Skeletal muscle satellite cell (primary cell): ENCODE measurements around the gene ACTN1.

Experiments used
- H3K27me3 ChIP-seq: 2 replicates; pipeline ENCODE4 v1.7.0; 2013; ENCODE audit warnings: low read length; ENCODE audit not compliant: control insufficient read depth, insufficient read depth
- H3K36me3 ChIP-seq: 2 replicates; pipeline ENCODE4 v1.7.0; 2013; ENCODE audit warnings: mild to moderate bottlenecking, control low read depth, low read length; ENCODE audit not compliant: insufficient read depth
- H3K4me1 ChIP-seq: 2 replicates; pipeline ENCODE4 v1.7.0; 2013; ENCODE audit warnings: low read length; ENCODE audit not compliant: control insufficient read depth, insufficient read depth
- H3K4me2 ChIP-seq: 2 replicates; pipeline ENCODE4 v1.7.0; 2013; ENCODE audit warnings: mild to moderate bottlenecking, low read length
- H3K4me3 ChIP-seq: 2 replicates; pipeline ENCODE4 v1.7.0; 2013; ENCODE audit warnings: low read length
- H3K9ac ChIP-seq: 2 replicates; pipeline ENCODE4 v1.7.0; 2013; ENCODE audit warnings: mild to moderate bottlenecking, low read depth, low read length, moderate library complexity
- H3K9me3 ChIP-seq: replicated peaks from 2 replicates; pipeline ENCODE4 v1.7.0; 2013; ENCODE audit warnings: mild to moderate bottlenecking, control low read depth, low read length

Gene ACTN1

DNA sequence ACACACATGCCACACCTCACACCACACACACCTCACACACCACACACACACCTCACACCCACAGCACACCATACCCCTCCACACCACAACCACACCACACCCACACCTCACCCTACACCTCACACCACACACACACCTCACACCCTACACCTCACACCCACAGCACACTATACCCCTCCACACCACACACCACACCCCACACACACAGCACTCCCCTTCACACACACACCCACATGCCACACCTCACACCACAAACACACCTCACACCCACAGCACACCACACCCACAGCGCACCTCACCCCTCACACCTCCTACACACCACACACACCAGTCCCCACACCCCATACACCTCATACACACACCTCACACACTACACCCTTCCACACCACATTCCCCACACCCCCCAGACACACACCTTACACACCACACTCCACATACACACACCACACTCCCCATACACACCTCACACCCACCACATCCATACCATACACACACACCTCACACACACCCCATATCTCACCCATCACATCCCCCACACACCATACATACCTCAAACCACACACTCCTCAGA is 80.0 kb downstream of the ACTN1 start:
- Histone ChIP-seq H3K4me3 (no peak overlapping the region), H3K9ac (no peak overlapping the region), H3K4me1 (peaks cover 20% of the 10 kb centered on the region), H3K4me2 (no peak overlapping the region), H3K27me3 (no peaks in the 10 kb centered on the region), H3K9me3 (no peaks in the 10 kb centered on the region), H3K36me3 (peaks cover 90% of the 10 kb centered on the region)

DNA sequence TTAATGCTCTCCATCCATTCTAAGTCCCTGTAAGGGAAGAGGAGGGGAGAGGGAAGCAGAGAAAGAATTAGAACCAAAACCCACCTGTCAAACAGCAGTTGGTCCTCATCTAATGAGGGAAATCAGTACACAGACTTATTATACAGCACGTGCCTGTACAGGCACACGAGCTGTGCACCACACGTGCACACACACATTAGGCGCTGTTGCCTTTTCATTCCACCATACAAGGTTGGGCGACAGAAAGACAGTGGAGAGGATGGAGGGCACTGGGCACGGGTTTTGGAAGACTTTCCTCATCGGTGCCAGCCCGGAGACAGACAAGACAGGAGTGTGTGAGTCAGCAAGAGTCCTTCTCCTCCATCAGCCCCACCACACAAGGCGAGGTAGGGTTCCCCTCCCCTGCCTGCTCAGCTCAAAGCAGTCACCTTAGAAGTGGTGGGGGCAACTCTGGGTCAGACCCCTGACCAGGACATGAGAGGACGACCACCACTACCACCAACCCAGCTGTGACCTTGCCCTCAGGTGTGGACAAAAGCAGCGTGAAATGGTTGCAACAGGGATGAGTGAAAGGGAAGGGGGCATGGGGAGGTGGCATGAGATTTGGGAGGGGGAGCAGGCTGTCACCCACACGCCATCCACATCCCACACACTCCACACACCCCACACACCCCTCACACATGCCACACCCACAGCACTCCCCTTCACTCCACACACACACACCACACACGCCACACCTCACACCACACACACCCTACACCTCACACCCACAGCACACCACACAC is 80.7 kb downstream of the ACTN1 start:
- peaks cover 90% of the 10 kb centered on the region for H3K36me3 ChIP-seq
- H3K9me3 ChIP-seq = no peaks in the 10 kb centered on the region
- H3K4me2 ChIP-seq = no peak overlapping the region
- peaks cover 27% of the 10 kb centered on the region for H3K4me1 ChIP-seq
- H3K9ac ChIP-seq = no peak overlapping the region
- no peaks in the 10 kb centered on the region for H3K27me3 ChIP-seq
- no peak overlapping the region for H3K4me3 ChIP-seq

DNA sequence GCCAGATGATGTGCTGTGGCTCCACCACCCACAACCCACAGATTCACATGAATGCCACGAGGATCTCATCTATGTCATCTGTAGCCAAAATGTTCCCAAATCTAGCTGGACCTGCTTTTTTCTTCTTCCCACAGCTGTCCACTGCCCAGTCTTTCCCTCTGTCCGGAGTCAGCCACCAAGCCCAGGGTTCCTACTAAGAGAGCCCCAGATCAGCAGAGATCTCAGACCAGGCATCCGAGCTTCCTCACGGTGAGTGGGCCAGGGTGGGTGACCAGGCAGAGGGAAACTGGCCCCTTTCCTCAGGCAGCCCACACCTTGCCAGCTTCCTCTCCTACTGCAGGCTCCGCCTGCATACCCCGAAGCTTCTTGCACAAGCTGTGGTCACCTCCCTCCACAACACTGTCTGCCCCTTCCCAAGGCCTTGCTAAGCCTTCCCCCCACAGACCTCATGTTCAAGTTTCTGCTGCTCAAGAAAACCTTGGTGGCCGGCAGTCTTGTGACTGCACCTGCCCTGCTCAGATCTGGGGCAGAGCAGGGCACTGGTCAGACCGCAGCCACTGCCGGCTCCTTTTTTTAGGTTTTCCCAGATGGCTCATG is 81.4 kb downstream of the ACTN1 start:
- no peak overlapping the region for H3K9ac ChIP-seq
- peaks cover 34% of the 10 kb centered on the region for H3K4me1 ChIP-seq
- H3K9me3 ChIP-seq = no peaks in the 10 kb centered on the region
- no peaks in the 10 kb centered on the region for H3K27me3 ChIP-seq
- H3K36me3 ChIP-seq = peaks cover 91% of the 10 kb centered on the region
- no peak overlapping the region for H3K4me3 ChIP-seq
- H3K4me2 ChIP-seq = no peak overlapping the region

DNA sequence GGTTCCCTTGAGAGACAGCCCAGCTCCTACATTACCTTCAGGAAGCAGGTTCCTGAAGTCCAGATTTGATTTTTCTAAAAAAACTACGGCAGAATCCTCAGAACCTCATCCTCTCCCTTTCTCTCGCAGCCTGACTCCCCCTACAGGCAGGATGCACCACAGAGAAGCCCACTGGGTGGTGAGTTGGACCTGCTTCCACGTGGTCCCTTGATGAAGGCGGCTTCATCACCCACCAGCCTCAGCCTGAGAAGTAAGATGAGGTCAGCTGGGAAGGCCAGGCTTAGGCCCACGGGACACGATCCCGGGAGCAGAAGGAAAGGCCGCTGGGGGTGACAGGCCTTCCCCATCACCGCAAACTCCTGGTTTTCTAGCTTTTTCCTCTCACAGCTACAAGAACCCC is 83.0 kb downstream of the ACTN1 start:
- Histone ChIP-seq H3K4me2 (no peak overlapping the region), H3K27me3 (no peaks in the 10 kb centered on the region), H3K4me1 (peaks cover 38% of the 10 kb centered on the region), H3K4me3 (no peak overlapping the region), H3K36me3 (peaks cover 92% of the 10 kb centered on the region), H3K9me3 (no peaks in the 10 kb centered on the region), H3K9ac (no peak overlapping the region)

DNA sequence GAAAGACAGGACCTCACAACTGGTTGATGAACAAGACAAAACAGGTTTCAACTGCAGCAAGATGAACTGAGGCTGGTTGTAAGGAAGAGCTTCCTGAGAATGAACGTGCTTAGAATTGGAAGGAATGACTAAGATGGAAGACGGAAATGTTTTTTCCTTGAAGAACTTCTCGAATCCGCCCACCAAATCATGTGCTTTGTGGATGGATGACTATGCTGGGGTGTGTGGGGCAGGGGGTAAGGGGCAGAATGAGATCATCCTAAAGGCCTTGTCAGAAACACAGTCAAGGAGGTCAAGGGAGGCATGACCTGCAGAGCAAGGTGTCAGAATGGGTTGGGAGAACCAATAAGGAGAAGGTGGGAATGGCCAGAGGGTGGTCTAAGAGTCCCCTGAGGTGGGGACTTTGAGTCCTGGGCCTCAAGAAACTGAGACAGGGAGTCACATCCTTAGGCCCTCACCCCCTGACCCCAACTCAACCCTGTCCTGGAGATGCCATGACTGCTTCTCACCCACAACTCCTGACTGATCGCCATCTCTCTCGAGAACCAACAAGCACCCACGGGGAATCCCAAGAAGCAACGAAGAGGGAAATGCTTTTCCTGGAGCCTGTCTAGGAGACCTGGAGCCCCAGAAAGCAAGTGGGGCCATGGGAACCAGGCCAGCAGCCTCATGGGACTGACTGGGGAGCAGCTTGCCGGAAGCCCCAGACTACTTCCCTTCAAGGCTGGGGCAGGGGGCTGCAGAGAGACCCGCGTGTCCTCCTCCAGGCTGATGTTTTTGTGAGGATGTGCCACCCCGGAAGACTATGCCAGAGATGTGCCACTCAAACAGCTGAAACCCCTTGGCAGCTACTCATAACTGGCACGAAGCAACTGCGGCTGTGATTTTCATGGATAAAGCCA is 84.0 kb downstream of the ACTN1 start:
- peaks cover 38% of the 10 kb centered on the region for H3K4me1 ChIP-seq
- peaks cover 94% of the 10 kb centered on the region for H3K36me3 ChIP-seq
- no peaks in the 10 kb centered on the region for H3K27me3 ChIP-seq
- no peaks in the 10 kb centered on the region for H3K9me3 ChIP-seq
- no peak overlapping the region for H3K9ac ChIP-seq
- no peak overlapping the region for H3K4me3 ChIP-seq
- H3K4me2 ChIP-seq = no peak overlapping the region

DNA sequence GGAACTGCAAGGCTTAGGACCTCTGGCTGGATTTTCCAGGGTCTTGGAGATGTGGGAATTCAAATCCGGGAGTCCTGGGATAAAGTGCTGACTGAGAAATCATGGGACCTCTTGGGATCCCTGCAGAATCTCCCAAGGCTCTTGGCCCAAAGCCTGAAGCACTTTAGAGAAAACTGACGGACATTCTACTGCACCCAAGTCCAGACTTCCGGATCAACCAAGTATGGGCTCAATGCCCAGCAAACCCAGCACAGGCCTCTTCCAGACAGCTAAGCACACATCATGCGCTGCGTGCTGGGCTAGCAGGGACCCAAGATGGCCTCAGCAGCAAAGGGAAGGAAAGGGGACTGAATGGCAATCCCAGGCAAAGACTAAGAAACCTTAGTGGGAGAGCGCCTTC is 85.0 kb downstream of the ACTN1 start:
- peaks cover 94% of the 10 kb centered on the region for H3K36me3 ChIP-seq
- no peak overlapping the region for H3K4me3 ChIP-seq
- no peak overlapping the region for H3K9ac ChIP-seq
- peaks cover 38% of the 10 kb centered on the region for H3K4me1 ChIP-seq
- H3K27me3 ChIP-seq = no peaks in the 10 kb centered on the region
- no peak overlapping the region for H3K4me2 ChIP-seq
- no peaks in the 10 kb centered on the region for H3K9me3 ChIP-seq

DNA sequence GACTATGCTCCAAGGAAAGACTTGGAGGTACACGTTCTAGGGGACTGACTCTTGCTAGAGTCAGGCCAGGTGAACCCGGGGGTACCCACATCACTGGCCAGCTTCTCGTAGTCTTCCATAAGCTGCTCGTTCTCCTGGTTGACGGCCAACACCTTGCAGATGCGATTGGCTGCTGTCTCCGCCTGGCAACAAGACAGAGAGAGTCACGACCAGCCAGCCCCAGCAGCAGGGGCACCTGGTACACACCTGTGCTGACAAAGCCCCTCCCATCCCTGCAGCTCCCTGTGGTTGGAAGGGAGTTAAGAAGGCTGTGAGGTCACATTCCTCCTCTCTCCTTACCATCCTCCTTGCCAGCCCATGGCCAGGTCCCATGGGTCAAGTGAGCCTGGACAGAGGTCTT is 85.5 kb downstream of the ACTN1 start:
- H3K9me3 ChIP-seq = no peaks in the 10 kb centered on the region
- peaks cover 95% of the 10 kb centered on the region for H3K36me3 ChIP-seq
- no peaks in the 10 kb centered on the region for H3K27me3 ChIP-seq
- peaks cover 38% of the 10 kb centered on the region for H3K4me1 ChIP-seq
- no peak overlapping the region for H3K9ac ChIP-seq
- H3K4me3 ChIP-seq = no peak overlapping the region
- no peak overlapping the region for H3K4me2 ChIP-seq

DNA sequence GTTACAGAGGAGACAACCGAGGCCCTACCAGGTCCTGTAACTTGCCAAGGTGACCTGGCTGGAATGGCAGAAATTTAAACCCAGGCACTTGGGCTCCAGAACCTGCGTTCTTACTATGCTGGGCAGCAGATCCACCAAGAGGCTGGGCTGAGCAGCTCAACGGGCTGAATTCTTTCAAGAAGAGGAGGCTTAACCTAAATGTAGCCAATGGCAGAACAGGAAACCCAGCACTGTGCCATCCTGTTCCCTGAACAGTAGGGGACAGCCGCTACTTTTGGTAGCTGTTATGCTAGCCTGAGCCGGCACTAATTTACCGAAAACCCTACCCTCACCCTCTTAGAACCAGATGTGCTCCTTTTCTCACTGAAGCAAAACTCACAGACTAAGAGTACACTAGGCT is 86.1 kb downstream of the ACTN1 start:
- Histone ChIP-seq H3K4me3 (no peak overlapping the region), H3K9ac (no peak overlapping the region), H3K4me2 (no peak overlapping the region), H3K27me3 (no peaks in the 10 kb centered on the region), H3K4me1 (peaks cover 38% of the 10 kb centered on the region), H3K36me3 (peaks cover 96% of the 10 kb centered on the region), H3K9me3 (no peaks in the 10 kb centered on the region)

DNA sequence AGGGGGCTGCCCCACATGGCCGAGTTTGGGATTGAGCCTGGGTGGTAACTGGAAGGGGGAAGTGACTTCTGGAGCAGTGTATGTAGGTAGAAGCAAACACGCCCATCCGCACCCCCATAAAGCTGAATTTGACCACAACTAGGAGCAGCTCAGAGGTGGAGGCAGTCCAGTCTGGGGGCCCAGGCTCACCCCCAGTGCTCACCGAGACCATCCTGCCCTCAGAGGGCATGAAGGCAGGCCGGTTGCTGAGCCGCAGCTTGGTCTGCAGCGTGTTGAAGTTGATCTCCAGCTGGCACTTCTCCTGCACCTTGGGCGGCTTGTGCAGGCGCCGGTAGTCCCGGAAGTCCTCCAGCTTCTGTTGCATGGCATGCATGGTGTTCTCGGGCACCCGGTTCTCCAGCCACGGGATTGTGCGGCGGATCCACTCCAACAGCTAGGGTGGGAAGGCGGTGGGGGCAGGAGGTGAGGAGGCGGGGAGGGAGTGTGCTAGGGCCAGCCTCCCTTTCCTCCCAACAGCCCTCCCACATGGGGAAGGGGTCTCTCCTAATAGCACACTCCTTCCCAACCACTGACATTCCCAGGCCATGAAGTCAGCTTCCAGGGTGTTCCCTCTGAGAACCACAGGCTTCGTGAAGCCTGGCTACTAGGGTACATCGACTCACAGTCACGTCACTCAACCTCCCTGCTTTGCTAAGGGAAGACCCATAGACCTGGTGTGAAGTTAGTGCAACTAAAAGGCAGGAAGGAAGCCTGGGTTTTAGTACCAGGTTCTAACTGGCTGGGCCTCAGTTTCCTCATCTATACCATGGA is 87.0 kb downstream of the ACTN1 start:
- Histone ChIP-seq H3K9ac (no peak overlapping the region), H3K4me2 (no peak overlapping the region), H3K36me3 (peaks cover 92% of the 10 kb centered on the region), H3K4me1 (peaks cover 38% of the 10 kb centered on the region), H3K9me3 (no peaks in the 10 kb centered on the region), H3K4me3 (no peak overlapping the region), H3K27me3 (no peaks in the 10 kb centered on the region)

DNA sequence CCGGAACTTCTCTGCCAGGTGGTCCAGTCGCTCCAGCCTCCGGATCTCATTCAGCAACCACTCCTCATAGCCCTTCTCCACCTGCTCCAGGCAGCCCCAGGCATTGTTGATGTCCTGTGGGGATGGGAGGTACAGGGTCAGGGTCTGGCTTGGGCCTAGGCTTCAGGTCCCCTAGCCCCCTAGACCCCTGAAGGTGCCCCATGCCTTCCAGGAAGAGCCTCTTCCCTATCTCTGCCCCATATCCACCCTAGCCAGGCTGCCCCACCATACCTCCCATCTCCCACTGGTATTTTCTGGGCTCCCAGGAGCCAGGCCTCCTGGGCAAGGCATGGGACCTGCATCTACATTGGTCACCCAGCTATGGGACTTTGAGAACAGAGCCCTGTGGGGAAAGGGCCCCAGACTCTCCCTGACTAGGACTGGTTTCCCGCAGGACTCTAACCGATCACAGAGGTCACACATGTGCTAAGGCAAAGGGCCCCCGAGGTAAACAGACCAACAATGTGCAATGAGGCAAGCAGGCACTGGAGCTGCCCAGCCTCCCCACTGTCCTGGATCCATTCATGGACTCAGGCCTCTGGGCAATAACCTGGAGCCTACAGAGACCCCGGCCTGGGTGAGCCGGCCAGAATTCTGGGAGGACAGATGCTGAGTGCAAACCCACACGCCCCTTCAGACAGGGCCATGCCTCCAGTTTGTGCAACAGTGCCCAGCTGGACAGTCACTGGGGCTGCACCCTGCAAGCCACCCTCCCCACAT is 88.8 kb downstream of the ACTN1 start:
- Histone ChIP-seq H3K27me3 (no peaks in the 10 kb centered on the region), H3K4me3 (no peak overlapping the region), H3K4me2 (no peak overlapping the region), H3K9ac (no peak overlapping the region), H3K4me1 (peaks cover 33% of the 10 kb centered on the region), H3K36me3 (peaks cover 90% of the 10 kb centered on the region), H3K9me3 (no peaks in the 10 kb centered on the region)
